ENCODE results near the gene TCF7L1.

TCF7L1 gene

DNA sequence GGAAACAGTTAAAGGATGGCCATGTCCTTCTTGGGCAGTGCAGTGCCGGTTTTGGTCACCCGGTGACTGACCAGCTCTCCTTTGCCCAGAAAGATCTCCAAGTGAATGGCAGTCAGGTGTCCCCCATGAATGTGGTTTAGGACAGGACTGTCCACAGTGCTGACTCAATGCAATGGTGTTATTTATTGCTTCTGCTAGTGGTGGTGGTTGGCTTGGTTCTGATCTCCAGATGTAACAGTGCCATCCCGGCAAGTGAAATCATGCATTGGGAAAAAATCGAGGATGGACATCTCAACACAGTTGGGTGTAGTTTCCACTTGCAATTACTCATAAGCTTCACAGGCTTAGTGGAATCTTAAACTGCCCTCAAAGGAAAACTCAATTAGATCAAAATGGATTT, 112.7 kb downstream of the TCF7L1 start:
- Histone ChIP-seq H3K36me3 (ENCODE audit: control insufficient read depth, insufficient read depth, low read length) (no peaks in the 10 kb centered on the region), H3K79me2 (peaks cover 19% of the 10 kb centered on the region), H3K4me1 (peaks cover 23% of the 10 kb centered on the region), H3K4me3 (ENCODE audit: low read depth, low read length) (no peak overlapping the region), H3K9me3 (ENCODE audit: control insufficient read depth, low read length) (no peaks in the 10 kb centered on the region), H3K27me3 (ENCODE audit: control insufficient read depth, insufficient read depth, low read length) (no peaks in the 10 kb centered on the region), H3K4me2 (ENCODE audit: low read length) (no peak overlapping the region), H3K9ac (no peak overlapping the region), H3K27ac (no peak overlapping the region), H2AFZ (no peak overlapping the region)
- TF ChIP-seq, protein P1, sequence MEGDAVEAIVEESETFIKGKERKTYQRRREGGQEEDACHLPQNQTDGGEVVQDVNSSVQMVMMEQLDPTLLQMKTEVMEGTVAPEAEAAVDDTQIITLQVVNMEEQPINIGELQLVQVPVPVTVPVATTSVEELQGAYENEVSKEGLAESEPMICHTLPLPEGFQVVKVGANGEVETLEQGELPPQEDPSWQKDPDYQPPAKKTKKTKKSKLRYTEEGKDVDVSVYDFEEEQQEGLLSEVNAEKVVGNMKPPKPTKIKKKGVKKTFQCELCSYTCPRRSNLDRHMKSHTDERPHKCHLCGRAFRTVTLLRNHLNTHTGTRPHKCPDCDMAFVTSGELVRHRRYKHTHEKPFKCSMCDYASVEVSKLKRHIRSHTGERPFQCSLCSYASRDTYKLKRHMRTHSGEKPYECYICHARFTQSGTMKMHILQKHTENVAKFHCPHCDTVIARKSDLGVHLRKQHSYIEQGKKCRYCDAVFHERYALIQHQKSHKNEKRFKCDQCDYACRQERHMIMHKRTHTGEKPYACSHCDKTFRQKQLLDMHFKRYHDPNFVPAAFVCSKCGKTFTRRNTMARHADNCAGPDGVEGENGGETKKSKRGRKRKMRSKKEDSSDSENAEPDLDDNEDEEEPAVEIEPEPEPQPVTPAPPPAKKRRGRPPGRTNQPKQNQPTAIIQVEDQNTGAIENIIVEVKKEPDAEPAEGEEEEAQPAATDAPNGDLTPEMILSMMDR (IDR thresholded peaks at IDR 0.05) = no peak

DNA sequence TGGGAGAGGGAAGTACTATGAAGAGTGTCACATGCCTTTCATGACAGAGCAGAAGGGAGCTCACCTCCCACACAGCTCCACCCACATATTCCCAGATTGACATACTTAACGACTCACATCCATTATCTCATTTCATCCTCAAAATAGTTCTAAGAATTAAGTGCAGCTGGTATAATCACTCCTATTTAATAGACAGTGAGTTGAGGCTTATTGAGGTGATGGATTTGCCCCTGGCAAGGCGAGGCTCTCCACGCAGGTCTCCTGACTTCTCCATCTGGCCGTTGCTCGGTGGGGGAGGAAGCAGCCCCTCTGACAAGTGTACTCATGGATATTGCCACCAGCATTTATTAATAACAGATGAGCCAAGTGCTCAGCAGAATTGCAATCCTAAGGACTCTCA, 113.2 kb downstream of the TCF7L1 start:
- Histone ChIP-seq H3K27me3 (ENCODE audit: control insufficient read depth, insufficient read depth, low read length) (no peaks in the 10 kb centered on the region), H3K4me1 (peaks cover 24% of the 10 kb centered on the region), H3K36me3 (ENCODE audit: control insufficient read depth, insufficient read depth, low read length) (no peaks in the 10 kb centered on the region), H3K9ac (no peak overlapping the region), H3K27ac (no peak overlapping the region), H3K79me2 (peaks cover 20% of the 10 kb centered on the region), H2AFZ (no peak overlapping the region), H3K4me2 (ENCODE audit: low read length) (no peak overlapping the region), H3K9me3 (ENCODE audit: control insufficient read depth, low read length) (no peaks in the 10 kb centered on the region), H3K4me3 (ENCODE audit: low read depth, low read length) (no peak overlapping the region)
- TF ChIP-seq, protein P1 (IDR thresholded peaks at IDR 0.05) = no peak

DNA sequence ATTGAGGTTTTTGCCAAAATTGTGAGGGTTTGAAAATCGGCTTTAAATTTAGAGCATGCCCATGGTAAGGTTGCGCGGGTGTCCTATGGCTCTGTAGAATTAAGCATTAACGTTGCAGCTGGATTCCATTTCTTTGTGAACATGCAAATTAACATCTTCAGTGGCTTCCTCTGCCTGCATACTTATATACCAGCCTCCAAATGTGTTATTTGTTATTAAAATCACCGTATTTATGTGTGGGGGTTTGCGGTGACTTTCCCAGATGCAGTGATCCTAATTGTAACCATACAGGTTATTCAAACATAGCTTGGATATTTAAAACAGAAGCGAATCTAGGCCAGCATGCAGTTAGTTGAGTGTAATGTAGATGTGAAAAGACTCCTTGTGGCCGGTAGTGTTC, 114.4 kb downstream of the TCF7L1 start:
- H3K79me2 ChIP-seq = peaks cover 25% of the 10 kb centered on the region
- H3K4me2 ChIP-seq (ENCODE audit: low read length) = no peak overlapping the region
- no peaks in the 10 kb centered on the region for H3K27me3 ChIP-seq (ENCODE audit: control insufficient read depth, insufficient read depth, low read length)
- H2AFZ ChIP-seq = no peak overlapping the region
- no peak overlapping the region for H3K27ac ChIP-seq
- no peaks in the 10 kb centered on the region for H3K9me3 ChIP-seq (ENCODE audit: control insufficient read depth, low read length)
- no peaks in the 10 kb centered on the region for H3K36me3 ChIP-seq (ENCODE audit: control insufficient read depth, insufficient read depth, low read length)
- H3K4me3 ChIP-seq (ENCODE audit: low read depth, low read length) = no peak overlapping the region
- H3K4me1 ChIP-seq = peaks cover 24% of the 10 kb centered on the region
- H3K9ac ChIP-seq = no peak overlapping the region
- TF ChIP-seq, protein P1 (IDR thresholded peaks at IDR 0.05) = no peak

DNA sequence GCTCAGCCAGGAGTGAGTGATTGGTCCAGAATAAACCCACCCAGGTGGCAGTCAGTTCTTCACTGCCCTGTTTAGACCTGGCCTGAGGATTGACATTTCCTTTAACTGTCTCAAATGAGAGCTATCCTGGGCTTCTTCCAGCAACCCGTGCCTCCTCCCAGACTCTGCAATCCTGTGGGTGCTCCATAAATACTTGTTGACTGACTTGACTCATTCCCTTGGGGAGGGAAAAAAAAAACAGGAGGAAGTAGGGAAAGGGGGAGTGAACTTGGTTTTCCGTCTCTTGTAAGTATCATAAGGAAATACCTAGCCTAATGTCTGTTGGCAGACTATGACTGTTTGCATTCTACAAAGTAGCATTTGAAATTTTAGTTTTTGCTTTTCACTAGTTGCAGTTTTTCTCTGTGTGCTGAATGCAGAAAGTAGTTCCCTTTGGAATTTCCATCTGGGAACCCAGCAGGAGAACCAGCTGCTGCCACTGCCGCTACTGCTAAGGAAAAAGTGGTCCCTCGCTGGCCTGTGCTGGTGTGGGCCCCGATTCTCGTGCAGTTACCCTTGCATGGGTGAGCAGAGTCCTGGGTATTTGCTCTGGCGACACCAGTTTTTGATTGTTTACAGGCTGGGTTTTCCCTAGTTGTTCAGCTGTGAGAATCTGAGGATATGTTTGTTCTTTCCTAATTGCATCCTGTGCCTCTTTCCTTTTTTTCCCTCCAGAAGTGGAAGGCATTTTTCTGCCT, 115.7 kb downstream of the TCF7L1 start:
- Histone ChIP-seq H3K4me3 (ENCODE audit: low read depth, low read length) (no peak overlapping the region), H2AFZ (no peak overlapping the region), H3K27me3 (ENCODE audit: control insufficient read depth, insufficient read depth, low read length) (no peaks in the 10 kb centered on the region), H3K9me3 (ENCODE audit: control insufficient read depth, low read length) (no peaks in the 10 kb centered on the region), H3K4me2 (ENCODE audit: low read length) (no peak overlapping the region), H3K79me2 (peaks cover 14% of the 10 kb centered on the region), H3K9ac (no peak overlapping the region), H3K4me1 (peaks cover 21% of the 10 kb centered on the region), H3K27ac (no peak overlapping the region), H3K36me3 (ENCODE audit: control insufficient read depth, insufficient read depth, low read length) (no peaks in the 10 kb centered on the region)
- TF ChIP-seq, protein P1 (IDR thresholded peaks at IDR 0.05) = no peak

DNA sequence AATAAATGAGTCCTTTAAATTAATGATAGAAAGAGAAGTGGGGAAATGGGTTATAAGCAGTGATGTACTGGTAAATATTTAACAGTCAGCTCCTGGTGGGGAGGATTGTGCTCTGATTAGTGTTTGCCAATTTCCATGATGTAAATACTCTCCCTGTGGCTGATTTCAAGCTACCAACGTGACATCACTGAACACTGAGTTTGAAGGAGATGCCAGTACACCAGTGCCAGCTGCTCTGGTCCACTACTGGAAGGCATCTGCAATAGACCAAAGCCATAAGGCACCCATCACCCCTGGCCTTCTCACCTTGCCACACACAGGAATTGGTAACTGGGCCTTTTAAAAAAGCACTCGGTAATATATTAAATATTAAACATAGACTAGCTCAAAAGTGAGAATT, 116.9 kb downstream of the TCF7L1 start:
- Histone ChIP-seq H3K27ac (no peak overlapping the region), H3K27me3 (ENCODE audit: control insufficient read depth, insufficient read depth, low read length) (no peaks in the 10 kb centered on the region), H3K9ac (no peak overlapping the region), H3K79me2 (peaks cover 14% of the 10 kb centered on the region), H3K4me3 (ENCODE audit: low read depth, low read length) (no peak overlapping the region), H3K36me3 (ENCODE audit: control insufficient read depth, insufficient read depth, low read length) (no peaks in the 10 kb centered on the region), H2AFZ (no peak overlapping the region), H3K9me3 (ENCODE audit: control insufficient read depth, low read length) (no peaks in the 10 kb centered on the region), H3K4me1 (peaks cover 16% of the 10 kb centered on the region), H3K4me2 (ENCODE audit: low read length) (no peak overlapping the region)
- TF ChIP-seq, protein P1 (IDR thresholded peaks at IDR 0.05) = no peak

Data from parathyroid adenoma (tissue), 2 donors.